SW480 (cell line): ENCODE data around the gene CSMD2.
A peak's percentile ranks its signal among the peaks of the same experiment; 100 is the strongest.

ENCODE experiments used
- DNase-seq: peaks from one replicate; pipeline ENCODE4 v3.0.0-alpha.2; 2016; ENCODE audit warnings: low spot score

CSMD2 gene

GRCh38 chr1:33680281-33680840, 484.7 kb downstream of the CSMD2 start:
- DNase-seq, result no peak

GRCh38 chr1:33670567-33670966, 494.5 kb downstream of the CSMD2 start:
- DNase-seq, result no peak

GRCh38 chr1:33668695-33669094, 496.3 kb downstream of the CSMD2 start:
- DNase-seq, result no peak

- DNase-seq, result peak; percentile 34
These were observed 497.4 kb downstream of the CSMD2 start for GRCh38 chr1:33667386-33668282.

- DNase-seq, result no peak
These were observed 498.4 kb downstream of the CSMD2 start for GRCh38 chr1:33666616-33667015.

- DNase-seq, result no peak
These were observed 503.1 kb downstream of the CSMD2 start for GRCh38 chr1:33661811-33662454.

GRCh38 chr1:33660956-33661355, 504.1 kb downstream of the CSMD2 start:
- no peak for DNase-seq

- peak; percentile 19 for DNase-seq
These were observed 504.8 kb downstream of the CSMD2 start for GRCh38 chr1:33660244-33660643.

GRCh38 chr1:33659641-33660040, 505.4 kb downstream of the CSMD2 start:
- DNase-seq, result no peak

- DNase-seq, result no peak
These were observed 507.2 kb downstream of the CSMD2 start for GRCh38 chr1:33657833-33658232.

GRCh38 chr1:33656467-33657005, 508.5 kb downstream of the CSMD2 start:
- DNase-seq, result no peak

GRCh38 chr1:33655496-33655895, 509.5 kb downstream of the CSMD2 start:
- no peak for DNase-seq

GRCh38 chr1:33654267-33654834, 510.7 kb downstream of the CSMD2 start:
- peak; percentile 21 for DNase-seq

- no peak for DNase-seq
These were observed 511.8 kb downstream of the CSMD2 start for GRCh38 chr1:33653226-33653625.

GRCh38 chr1:33650708-33651107, 514.3 kb downstream of the CSMD2 start:
- DNase-seq, result no peak

- no peak for DNase-seq
These were observed 515.3 kb downstream of the CSMD2 start for GRCh38 chr1:33649759-33650158.

- no peak for DNase-seq
These were observed 521.8 kb downstream of the CSMD2 start for GRCh38 chr1:33643216-33643615.

- peak; percentile 45 for DNase-seq
These were observed 523.8 kb downstream of the CSMD2 start for GRCh38 chr1:33641104-33641830.

GRCh38 chr1:33640114-33640660, 524.8 kb downstream of the CSMD2 start:
- no peak for DNase-seq

- no peak for DNase-seq
These were observed 527.1 kb downstream of the CSMD2 start for GRCh38 chr1:33637846-33638440.

- no peak for DNase-seq
These were observed 528.8 kb downstream of the CSMD2 start for GRCh38 chr1:33636209-33636608.
